ENCODE measurements around the gene MADD. TPM values are rescaled to one million over a fixed set of nuclear protein-coding genes. Genes with fewer than 3 reads are reported as not detected.
A peak's percentile ranks its signal among the peaks of the same experiment; 100 is the strongest.

MADD gene
- total and polyA plus RNA-seq, 8 donors, result 13.6 to 131 (median 42.6) TPM

DNA sequence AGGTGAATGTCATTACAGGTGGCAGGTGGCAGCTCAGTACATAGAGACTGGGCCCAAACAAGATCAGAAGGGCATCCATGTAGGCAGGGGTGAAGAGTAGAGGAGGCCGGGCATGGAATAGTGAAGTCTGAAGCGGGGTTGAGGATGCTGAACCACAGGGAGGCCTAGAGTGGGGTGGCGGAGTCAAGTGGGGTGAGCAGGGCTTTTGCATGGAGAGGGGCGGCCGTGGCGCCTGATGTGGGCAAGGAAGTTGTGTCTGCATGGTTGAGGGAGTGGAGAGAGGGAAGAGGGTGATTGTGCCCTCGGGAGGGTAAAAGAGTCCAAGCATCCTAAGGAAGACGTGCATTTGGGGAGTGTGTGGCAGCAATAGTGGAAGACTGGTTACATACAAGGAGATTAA, 40.8 kb upstream of the MADD start:
- DNase-seq, result no peak
- intact Hi-C loops (cut with DNase I; ENCODE audit: low total_unique reads), result no loop called here
- Histone ChIP-seq H3K36me3 (peaks cover 0 to 77% (median 45%) of the 10 kb centered on the region in 4 donors), H3K4me1 (peaks cover 3 to 10% (median 5%) of the 10 kb centered on the region in 4 donors), H3K9me3 (no peaks in the 10 kb centered on the region), H3K4me3 (no peak overlapping the region), H3K27me3 (no peaks in the 10 kb centered on the region), H3K27ac (no peak overlapping the region)
- 93 to 98% (median 95%) methylated on average over 8 of the region's 8 CpGs for WGBS, 5 donors
- TF ChIP-seq POLR2A (IDR thresholded peaks at IDR 0.05) (no peak), POLR2AphosphoS5 (IDR thresholded peaks at IDR 0.05) (no peak), EP300 (IDR thresholded peaks at IDR 0.05) (no peak)
- TF ChIP-seq, protein P1, sequence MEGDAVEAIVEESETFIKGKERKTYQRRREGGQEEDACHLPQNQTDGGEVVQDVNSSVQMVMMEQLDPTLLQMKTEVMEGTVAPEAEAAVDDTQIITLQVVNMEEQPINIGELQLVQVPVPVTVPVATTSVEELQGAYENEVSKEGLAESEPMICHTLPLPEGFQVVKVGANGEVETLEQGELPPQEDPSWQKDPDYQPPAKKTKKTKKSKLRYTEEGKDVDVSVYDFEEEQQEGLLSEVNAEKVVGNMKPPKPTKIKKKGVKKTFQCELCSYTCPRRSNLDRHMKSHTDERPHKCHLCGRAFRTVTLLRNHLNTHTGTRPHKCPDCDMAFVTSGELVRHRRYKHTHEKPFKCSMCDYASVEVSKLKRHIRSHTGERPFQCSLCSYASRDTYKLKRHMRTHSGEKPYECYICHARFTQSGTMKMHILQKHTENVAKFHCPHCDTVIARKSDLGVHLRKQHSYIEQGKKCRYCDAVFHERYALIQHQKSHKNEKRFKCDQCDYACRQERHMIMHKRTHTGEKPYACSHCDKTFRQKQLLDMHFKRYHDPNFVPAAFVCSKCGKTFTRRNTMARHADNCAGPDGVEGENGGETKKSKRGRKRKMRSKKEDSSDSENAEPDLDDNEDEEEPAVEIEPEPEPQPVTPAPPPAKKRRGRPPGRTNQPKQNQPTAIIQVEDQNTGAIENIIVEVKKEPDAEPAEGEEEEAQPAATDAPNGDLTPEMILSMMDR (IDR thresholded peaks at IDR 0.05), result no peak

- intact Hi-C loops (cut with DNase I; ENCODE audit: low total_unique reads), result no loop called here
Measured at GRCh38 chr11:47233051-47233450, 36.9 kb upstream of the MADD start.

DNA sequence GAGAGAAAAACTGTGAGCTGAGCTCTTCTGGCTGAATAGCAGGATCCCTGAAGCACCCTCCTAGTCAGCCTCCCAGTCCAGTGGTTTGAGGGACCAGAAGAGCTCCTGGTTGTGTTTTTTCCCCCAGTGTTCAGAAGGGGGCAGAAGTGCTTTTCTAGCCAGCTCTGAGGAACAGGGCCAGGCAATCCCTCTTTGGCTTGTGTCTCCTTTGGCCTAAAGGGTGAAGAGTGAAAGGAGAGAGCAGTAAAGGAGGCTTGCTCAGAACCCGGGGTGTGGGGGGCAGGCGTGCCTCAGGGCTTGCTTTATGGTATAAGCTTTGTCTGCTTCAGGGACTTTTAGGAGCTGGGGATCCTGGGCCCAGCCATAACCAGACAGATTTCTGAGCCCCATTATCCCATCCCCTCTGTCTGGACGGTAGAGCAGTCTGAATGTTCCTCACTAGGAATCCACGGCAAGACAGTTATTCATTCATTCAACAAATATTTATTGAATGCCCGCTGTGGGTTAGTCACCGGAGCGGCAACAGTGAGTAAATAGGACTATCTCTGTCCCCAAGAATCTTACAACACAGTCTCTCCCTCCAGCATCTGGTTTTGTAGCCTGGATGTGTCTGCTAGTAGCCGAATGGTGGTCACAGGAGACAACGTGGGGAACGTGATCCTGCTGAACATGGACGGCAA, 35.8 kb upstream of the MADD start:
- DNase-seq, result peak in 1 of 2 donors; percentile 70
- peak overlapping the region; percentile 26 to 42 (median 32) for H3K4me3 ChIP-seq
- no peaks in the 10 kb centered on the region for H3K27me3 ChIP-seq
- peak overlapping the region; percentile 43 to 82 (median 71) for H3K27ac ChIP-seq
- no peaks in the 10 kb centered on the region for H3K9me3 ChIP-seq
- no peak for TF ChIP-seq EP300 (IDR thresholded peaks at IDR 0.05)
- no peak for TF ChIP-seq POLR2AphosphoS5 (IDR thresholded peaks at IDR 0.05)
- TF ChIP-seq, protein P1 (IDR thresholded peaks at IDR 0.05), result no peak
- TF ChIP-seq POLR2A (IDR thresholded peaks at IDR 0.05), result no peak
- H3K36me3 ChIP-seq, result peaks cover 3 to 47% (median 42%) of the 10 kb centered on the region in 4 donors
- WGBS, 5 donors, result 20 to 43% (median 27%) methylated on average over 11 of the region's 11 CpGs
- H3K4me1 ChIP-seq, result peaks cover 9 to 23% (median 14%) of the 10 kb centered on the region in 4 donors
- intact Hi-C loops (cut with DNase I; ENCODE audit: low total_unique reads), result no loop called here

More at GRCh38 chr11:47233051-47233450, 36.9 kb upstream of the MADD start:
- H3K9me3 ChIP-seq, result no peaks in the 10 kb centered on the region
- no peak overlapping the region for H3K4me3 ChIP-seq
- DNase-seq, result peak in 1 of 2 donors; percentile 59
- TF ChIP-seq POLR2AphosphoS5 (IDR thresholded peaks at IDR 0.05) (peak in 1 of 3 donors; percentile 17), POLR2A (IDR thresholded peaks at IDR 0.05) (no peak)
- H3K27ac ChIP-seq, result no peak overlapping the region
- peaks cover 9 to 23% (median 14%) of the 10 kb centered on the region in 4 donors for H3K4me1 ChIP-seq
- H3K27me3 ChIP-seq, result no peaks in the 10 kb centered on the region
- 75 to 90% (median 82%) methylated on average over 4 of the region's 4 CpGs for WGBS, 5 donors
- peaks cover 0 to 42% (median 36%) of the 10 kb centered on the region in 4 donors for H3K36me3 ChIP-seq

- H3K4me3 ChIP-seq, result peak overlapping the region; percentile 26 to 42 (median 32)
- H3K27ac ChIP-seq, result peak overlapping the region; percentile 43 to 82 (median 71)
- H3K36me3 ChIP-seq, result peaks cover 9 to 49% (median 42%) of the 10 kb centered on the region in 4 donors
- H3K4me1 ChIP-seq, result peaks cover 9 to 23% (median 14%) of the 10 kb centered on the region in 4 donors
- 21 to 45% (median 27%) methylated on average over 12 of the region's 12 CpGs for WGBS, 5 donors
- H3K27me3 ChIP-seq, result no peaks in the 10 kb centered on the region
- no peak for TF ChIP-seq POLR2A (IDR thresholded peaks at IDR 0.05)
- intact Hi-C loops (cut with DNase I; ENCODE audit: low total_unique reads), result no loop called here
- DNase-seq, result peak; percentile 70 to 86
- no peaks in the 10 kb centered on the region for H3K9me3 ChIP-seq
Measured at GRCh38 chr11:47234669-47235100, 35.2 kb upstream of the MADD start.

DNA sequence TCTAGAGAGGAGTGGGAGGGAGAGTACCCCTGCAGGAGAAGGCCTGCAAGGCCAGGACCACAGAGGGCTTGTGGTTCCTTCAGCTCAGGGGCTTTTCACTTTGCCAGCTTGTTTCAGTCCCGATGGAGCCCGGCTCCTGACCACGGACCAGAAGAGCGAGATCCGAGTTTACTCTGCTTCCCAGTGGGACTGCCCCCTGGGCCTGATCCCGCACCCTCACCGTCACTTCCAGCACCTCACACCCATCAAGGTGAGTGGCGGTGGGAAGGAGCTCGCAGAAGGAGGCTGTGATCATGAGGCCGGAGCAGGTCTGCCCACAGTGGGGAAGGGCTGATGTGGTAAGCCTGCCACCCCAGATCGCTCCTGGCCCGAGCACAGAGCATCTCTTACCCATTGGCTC, 34.8 kb upstream of the MADD start:
- 68 to 83% (median 80%) methylated on average over 10 to 12 of the region's 12 CpGs for WGBS, 5 donors
- Histone ChIP-seq H3K4me1 (peaks cover 9 to 23% (median 14%) of the 10 kb centered on the region in 4 donors), H3K36me3 (peaks cover 13 to 54% (median 44%) of the 10 kb centered on the region in 4 donors), H3K27ac (peak overlapping the region; percentile 21 to 82 (median 71)), H3K9me3 (no peaks in the 10 kb centered on the region), H3K27me3 (no peaks in the 10 kb centered on the region), H3K4me3 (peak overlapping the region in 2 of 4 donors; percentile 30 to 33)
- intact Hi-C loops (cut with DNase I; ENCODE audit: low total_unique reads), result no loop called here
- no peak for DNase-seq
- TF ChIP-seq EP300 (IDR thresholded peaks at IDR 0.05) (no peak), POLR2AphosphoS5 (IDR thresholded peaks at IDR 0.05) (no peak), POLR2A (IDR thresholded peaks at IDR 0.05) (no peak)
- TF ChIP-seq, protein P1 (IDR thresholded peaks at IDR 0.05), result no peak

Data from stomach (tissue), 9 donors.